GM12864 (cell line): Measurements from ENCODE around the gene USF3.

ENCODE experiments used
- DNase-seq: peaks from one replicate; pipeline ENCODE4 v3.0.0-alpha.2; 2011; ENCODE audit warnings: low read depth
- H3K4me3 ChIP-seq: 2 replicates; pipeline ENCODE4 v1.5.1; 2011; ENCODE audit warnings: mild to moderate bottlenecking, low read depth, low read length, control low read depth
- CTCF ChIP-seq: IDR thresholded peaks from 2 replicates; pipeline ENCODE4 v1.5.1; 2011; ENCODE audit warnings: low read depth, mild to moderate bottlenecking, moderate library complexity, low read length, control low read depth, inconsistent platforms; ENCODE audit errors: missing control alignments

The USF3 gene

GRCh38 chr3:113601240-113601639 lies 95.2 kb downstream of the USF3 start:
- no peak for TF ChIP-seq CTCF
- no peak overlapping the region for H3K4me3 ChIP-seq
- no peak for DNase-seq

GRCh38 chr3:113600418-113601182 lies 95.8 kb downstream of the USF3 start:
- H3K4me3 ChIP-seq, result no peak overlapping the region
- no peak for TF ChIP-seq CTCF
- no peak for DNase-seq
